ENCODE measurements around the gene KHK.

KHK gene

GRCh38 chr2:27082773-27083409, 3.7 kb upstream of the KHK start:
- DNase-seq (ENCODE audit: low read depth): no peak

GRCh38 chr2:27083410-27084296, 2.9 kb upstream of the KHK start:
- DNase-seq (ENCODE audit: low read depth): no peak

- no peak for DNase-seq (ENCODE audit: low read depth)
These were observed 2.1 kb upstream of the KHK start for GRCh38 chr2:27084297-27085061.

GRCh38 chr2:27085062-27085672, 1.4 kb upstream of the KHK start:
- DNase-seq (ENCODE audit: low read depth): no peak

GRCh38 chr2:27085673-27086089, 891 bp upstream of the KHK start:
- DNase-seq (ENCODE audit: low read depth): no peak

GRCh38 chr2:27086090-27086723, 365 bp upstream of the KHK start:
- peak; percentile 99 for DNase-seq (ENCODE audit: low read depth)

- no peak for DNase-seq (ENCODE audit: low read depth)
These were observed 1.3 kb downstream of the KHK start for GRCh38 chr2:27087823-27088410.

GRCh38 chr2:27088634-27089033, 2.1 kb downstream of the KHK start:
- no peak for DNase-seq (ENCODE audit: low read depth)

- no peak for DNase-seq (ENCODE audit: low read depth)
These were observed 2.8 kb downstream of the KHK start for GRCh38 chr2:27089111-27089954.

GRCh38 chr2:27091746-27092695, 5.4 kb downstream of the KHK start:
- no peak for DNase-seq (ENCODE audit: low read depth)

- no peak for DNase-seq (ENCODE audit: low read depth)
These were observed 6.3 kb downstream of the KHK start for GRCh38 chr2:27092696-27093429.

GRCh38 chr2:27093430-27094352, 7.1 kb downstream of the KHK start:
- DNase-seq (ENCODE audit: low read depth): no peak

GRCh38 chr2:27094353-27094984, 7.9 kb downstream of the KHK start:
- DNase-seq (ENCODE audit: low read depth): no peak

- DNase-seq (ENCODE audit: low read depth): no peak
These were observed 8.8 kb downstream of the KHK start for GRCh38 chr2:27095427-27095744.

GRCh38 chr2:27095745-27096651, 9.4 kb downstream of the KHK start:
- DNase-seq (ENCODE audit: low read depth): no peak

- DNase-seq (ENCODE audit: low read depth): no peak
These were observed 10.3 kb downstream of the KHK start for GRCh38 chr2:27096748-27097297.
